ENCODE data around the gene SEPSECS.

DNA sequence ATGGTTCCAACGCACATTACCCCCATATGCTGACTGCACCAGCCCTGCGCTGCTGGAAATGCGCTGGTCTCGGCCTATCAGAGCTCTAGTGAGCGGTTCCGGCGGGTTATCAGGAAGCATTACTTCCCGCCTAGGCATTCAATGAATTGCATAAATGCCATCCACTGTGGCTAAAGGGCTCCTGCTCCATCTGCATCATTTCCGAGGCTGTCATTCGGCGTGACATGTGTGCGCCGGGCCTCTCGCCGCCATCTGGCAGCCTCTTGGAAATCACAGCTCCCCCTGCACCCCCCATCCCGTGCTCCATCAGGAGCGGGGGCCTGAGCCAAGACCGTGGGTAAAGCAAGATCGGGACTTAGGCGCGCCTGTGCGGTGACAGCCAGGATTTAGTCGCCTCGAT is 64.4 kb downstream of the SEPSECS start:
- TF ChIP-seq, protein P1, sequence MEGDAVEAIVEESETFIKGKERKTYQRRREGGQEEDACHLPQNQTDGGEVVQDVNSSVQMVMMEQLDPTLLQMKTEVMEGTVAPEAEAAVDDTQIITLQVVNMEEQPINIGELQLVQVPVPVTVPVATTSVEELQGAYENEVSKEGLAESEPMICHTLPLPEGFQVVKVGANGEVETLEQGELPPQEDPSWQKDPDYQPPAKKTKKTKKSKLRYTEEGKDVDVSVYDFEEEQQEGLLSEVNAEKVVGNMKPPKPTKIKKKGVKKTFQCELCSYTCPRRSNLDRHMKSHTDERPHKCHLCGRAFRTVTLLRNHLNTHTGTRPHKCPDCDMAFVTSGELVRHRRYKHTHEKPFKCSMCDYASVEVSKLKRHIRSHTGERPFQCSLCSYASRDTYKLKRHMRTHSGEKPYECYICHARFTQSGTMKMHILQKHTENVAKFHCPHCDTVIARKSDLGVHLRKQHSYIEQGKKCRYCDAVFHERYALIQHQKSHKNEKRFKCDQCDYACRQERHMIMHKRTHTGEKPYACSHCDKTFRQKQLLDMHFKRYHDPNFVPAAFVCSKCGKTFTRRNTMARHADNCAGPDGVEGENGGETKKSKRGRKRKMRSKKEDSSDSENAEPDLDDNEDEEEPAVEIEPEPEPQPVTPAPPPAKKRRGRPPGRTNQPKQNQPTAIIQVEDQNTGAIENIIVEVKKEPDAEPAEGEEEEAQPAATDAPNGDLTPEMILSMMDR (IDR thresholded peaks at IDR 0.05 in 4 of 5, conservative IDR thresholded peaks at IDR 0.05 in 1 of 5) = no peak
- no peak for TF ChIP-seq POLR2A (IDR thresholded peaks at IDR 0.05)
